Muscle of arm (tissue), 12 donors: Measurements from ENCODE around the gene LDAH. TPM values are rescaled to one million over a fixed set of nuclear protein-coding genes. Genes with fewer than 3 reads are reported as not detected.
A peak's percentile ranks its signal among the peaks of the same experiment; 100 is the strongest.

ENCODE experiments used
- DNase-seq: peaks from one replicate; pipeline ENCODE4 v3.0.0-alpha.2; 2013
- polyA plus RNA-seq, 12 donors: library from polyadenylated mRNA; unstranded; fragments of 120-200 nt; gene quantifications; one replicate each; pipeline ENCODE4 v1.2.1, GENCODE V29; 2013; ENCODE audit not compliant: insufficient read length in 12 of 12

Gene LDAH
- polyA plus RNA-seq, 12 donors: 8.4 to 18.4 (median 10.8) TPM; not detected in 1

GRCh38 chr2:20668871-20669475, 153.9 kb downstream of the LDAH start:
- no peak for DNase-seq

DNA sequence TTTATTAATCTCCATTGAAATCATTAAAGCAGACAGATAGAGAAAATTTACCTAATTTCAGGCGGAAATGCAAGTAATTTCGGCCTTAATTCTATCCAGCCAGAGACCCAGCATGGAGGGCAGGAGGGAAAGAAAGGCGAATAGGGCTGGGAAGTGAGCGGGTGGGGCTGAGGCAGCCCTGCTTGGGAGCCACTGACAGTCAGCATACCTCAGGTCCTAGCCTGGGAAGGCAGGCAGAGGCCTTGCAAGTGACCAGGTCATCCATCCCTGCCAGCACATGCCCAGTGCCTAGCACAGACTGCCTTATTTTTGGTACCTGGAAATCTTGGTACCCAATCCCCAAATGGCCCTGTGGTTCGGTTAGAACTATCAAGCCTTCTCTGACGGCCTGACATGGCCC, 154.4 kb downstream of the LDAH start:
- no peak for DNase-seq

GRCh38 chr2:20667531-20668401, 155.1 kb downstream of the LDAH start:
- DNase-seq: no peak

GRCh38 chr2:20667151-20667530, 155.8 kb downstream of the LDAH start:
- DNase-seq: no peak

DNA sequence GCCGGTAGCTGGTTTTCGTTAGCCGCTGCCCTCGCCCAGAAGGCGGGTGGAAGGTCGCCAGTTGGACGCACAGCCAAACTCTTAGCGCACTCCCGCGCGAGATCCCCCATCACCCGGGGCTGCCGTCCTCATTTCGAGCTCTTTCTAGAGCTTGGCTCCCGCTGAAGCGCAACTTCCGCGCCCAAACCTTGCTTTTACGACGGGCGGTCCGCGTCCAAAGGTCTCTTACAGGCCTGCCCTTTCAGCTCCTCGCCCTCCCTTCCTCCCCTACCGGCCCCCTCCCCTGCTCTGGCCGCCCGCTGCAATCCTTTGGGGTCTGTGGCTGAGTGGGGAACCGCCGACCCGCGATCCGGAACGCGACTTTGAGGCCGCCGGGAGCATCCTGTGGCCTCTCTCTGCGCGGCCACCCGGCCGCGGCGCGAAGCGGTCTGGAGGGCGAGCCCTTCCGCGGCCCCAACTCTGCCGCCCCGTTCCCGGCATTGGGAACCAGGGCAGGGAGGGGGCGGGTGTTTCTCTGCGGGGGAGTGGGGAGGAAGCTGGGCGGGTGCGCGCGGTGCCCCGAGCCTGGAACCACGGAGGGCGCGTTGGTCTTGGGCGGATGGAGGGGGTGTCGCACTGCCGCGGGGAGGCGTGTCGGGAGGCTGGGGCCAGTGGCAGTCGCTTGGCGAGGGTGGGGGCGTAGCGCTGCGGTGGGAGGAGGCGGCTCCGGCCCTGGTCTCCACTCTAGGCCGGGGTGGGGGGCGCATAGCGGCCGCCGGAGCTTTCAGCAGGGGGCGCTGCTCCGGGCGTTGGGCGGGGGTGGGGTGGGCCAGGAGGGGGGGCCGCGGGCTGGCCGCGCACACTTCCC, 156.4 kb downstream of the LDAH start, which contains the start of gene GDF7:
Gene GDF7, plus strand, starts transcription at position 841 of the 847 bp plus-strand sequence. CDS start 96 bp downstream, outside the sequence.
- DNase-seq: no peak

DNA sequence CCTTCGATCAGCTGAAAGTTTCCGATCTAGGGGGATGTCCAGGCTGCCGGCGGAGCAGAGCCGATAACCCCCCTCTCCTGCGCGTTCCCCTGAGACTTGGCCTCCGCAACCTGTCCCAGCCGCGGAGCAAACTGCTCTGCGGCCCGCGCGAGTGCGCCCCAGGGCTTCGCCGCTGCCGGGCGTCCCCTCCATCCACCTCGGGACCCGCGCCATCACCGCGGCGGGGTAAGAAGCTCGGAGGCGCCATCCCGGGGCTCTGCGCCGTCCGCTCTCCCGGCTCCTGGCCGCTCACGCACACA, 156.9 kb downstream of the LDAH start:
- no peak for DNase-seq

- DNase-seq: no peak
These were observed 157.5 kb downstream of the LDAH start for GRCh38 chr2:20665243-20666004.

DNA sequence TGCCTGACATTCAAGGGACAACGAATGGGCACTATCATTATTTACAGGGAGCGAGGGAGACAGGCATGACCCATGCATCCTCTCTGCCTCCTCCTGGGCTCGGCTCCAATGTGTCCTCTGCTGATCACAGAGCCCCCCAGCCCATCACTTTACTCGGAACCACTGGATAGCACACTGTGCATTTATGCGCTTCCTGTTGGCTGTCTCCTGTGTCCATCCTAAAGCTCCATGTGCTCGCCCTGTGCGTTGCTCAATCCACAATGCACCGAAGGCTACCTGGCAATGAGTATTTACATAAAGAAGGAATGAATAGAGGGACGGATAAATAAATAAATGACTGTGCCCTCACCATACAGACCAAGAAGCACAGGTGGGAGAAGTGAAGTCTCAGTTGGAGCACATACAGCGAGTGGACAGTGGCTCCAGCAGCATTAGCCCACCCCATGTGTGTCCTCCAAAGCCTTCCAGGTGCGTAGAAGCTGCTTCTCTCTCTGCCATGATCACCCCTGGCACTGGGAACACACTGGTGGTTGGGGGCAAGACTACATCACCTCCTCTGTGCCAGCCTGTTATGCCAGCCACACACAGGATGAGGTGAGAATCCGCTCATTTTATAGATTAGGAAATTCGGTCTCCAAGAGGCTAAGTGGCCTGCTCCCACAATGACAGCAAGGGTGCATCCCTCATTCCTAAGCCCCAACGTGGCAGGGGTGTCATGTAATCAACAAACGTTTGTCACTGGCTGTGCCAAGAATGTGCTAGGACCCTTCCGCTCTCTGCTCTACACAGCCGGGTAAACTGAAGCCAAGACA, 158.3 kb downstream of the LDAH start:
- DNase-seq: no peak

- DNase-seq: no peak
These were observed 158.9 kb downstream of the LDAH start for GRCh38 chr2:20664071-20664390.

DNA sequence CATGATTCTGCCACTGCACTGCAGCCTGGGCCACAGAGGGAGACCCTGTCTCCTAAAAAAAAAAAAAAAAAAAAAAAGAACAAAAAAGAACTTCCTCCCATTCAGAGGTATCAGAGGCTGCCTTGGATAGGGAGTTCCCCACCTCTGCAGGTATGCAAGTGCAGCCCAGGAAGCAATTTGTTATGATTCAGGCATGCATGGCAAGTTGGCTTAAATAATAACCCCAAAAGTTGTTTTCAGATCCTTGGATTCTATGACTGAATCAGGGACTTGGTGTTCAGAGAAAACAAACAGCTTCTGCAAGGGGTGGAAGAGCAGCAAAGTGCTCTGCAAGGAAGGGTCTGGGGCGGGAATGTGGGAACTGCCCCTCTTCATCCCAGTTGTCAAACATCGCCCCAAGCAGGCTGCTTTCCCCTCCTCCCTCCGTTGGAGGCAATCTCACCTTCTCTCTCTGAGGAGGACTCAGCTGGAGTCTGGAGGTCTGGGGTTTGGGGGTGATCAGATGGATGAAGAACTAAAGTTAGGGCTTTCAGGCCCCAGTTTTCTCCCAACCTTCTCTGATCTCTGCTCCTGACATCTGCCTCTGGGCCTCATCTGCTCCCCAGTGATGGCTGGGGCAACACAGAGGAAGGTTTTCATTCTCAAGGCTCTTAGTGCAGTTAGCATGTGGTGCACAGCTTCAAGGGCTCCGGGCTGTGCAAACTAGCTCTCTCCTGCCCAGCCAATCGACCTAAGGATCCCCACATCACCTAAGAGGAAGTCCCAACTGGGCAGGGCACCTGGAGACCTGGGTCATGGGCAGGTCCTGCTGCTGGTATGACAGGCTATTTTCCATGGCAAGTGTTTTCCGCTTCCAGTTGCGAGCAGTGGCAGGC, 159.5 kb downstream of the LDAH start:
- DNase-seq: no peak

GRCh38 chr2:20662308-20662937, 160.5 kb downstream of the LDAH start:
- no peak for DNase-seq

- peak; percentile 84 for DNase-seq
These were observed 161.2 kb downstream of the LDAH start for GRCh38 chr2:20661421-20662307.

- DNase-seq: no peak
These were observed 162.1 kb downstream of the LDAH start for GRCh38 chr2:20660506-20661420.

GRCh38 chr2:20657522-20658235, 165.2 kb downstream of the LDAH start:
- no peak for DNase-seq

DNA sequence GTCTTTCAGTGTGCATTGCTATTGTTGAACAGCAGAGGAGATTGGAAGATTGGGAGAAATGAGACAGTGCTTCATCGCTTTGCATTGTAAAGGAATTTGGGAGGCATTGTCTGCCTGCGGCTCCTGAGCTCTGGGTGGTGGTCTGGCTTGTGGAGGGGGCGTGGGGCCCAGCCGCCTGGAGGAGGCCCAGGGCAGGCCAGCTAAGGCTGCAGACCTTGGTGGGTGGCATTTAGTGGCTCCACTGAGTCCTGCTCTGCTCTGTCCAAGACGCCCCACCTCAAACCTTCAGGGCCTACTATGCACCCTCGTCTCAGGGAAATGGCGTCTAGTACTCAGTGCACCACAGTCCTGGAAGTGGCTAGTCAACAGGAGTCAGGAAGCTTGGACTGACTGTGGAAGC, 166.3 kb downstream of the LDAH start:
- no peak for DNase-seq

DNA sequence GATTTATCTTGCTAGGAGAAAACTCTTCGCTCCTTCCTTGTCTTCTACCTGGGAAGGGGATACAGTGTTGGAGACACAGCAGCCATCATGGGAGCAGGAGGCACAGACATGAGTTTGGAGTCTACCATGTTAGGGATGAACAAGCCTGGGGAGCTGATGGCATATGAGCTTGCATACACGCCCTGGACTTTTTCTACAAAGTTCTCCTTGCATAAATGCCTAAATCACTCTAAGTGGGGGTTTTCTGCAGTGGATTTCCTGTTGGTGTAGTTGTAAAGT, 168.4 kb downstream of the LDAH start:
- no peak for DNase-seq
